GM19099 (cell line): ENCODE data around the gene CNOT2.

Source experiments
- POLR2A ChIP-seq: IDR thresholded peaks from 3 replicates; pipeline ENCODE4 v1.6.1; 2011; ENCODE audit warnings: low read depth; ENCODE audit not compliant: insufficient read length; ENCODE audit errors: extremely low read depth

Gene CNOT2

GRCh38 chr12:70242695-70243509 is at the start of gene CNOT2:
Gene CNOT2, plus strand, starts transcription at chr12:70243433. Its CDS starts 34,794 bp downstream, at chr12:70278227.
- peak; percentile 69 for TF ChIP-seq POLR2A

GRCh38 chr12:70194076-70194475 is 49.2 kb upstream of the CNOT2 start:
- no peak for TF ChIP-seq POLR2A

- no peak for TF ChIP-seq POLR2A
These were observed 46.4 kb upstream of the CNOT2 start for GRCh38 chr12:70196811-70197281.

GRCh38 chr12:70197345-70197744 is 45.9 kb upstream of the CNOT2 start:
- no peak for TF ChIP-seq POLR2A

- TF ChIP-seq POLR2A: no peak
These were observed 29.5 kb upstream of the CNOT2 start for GRCh38 chr12:70213707-70214106.

- TF ChIP-seq POLR2A: no peak
These were observed 28.1 kb upstream of the CNOT2 start for GRCh38 chr12:70214972-70215617.

GRCh38 chr12:70217416-70217815 is 25.8 kb upstream of the CNOT2 start:
- no peak for TF ChIP-seq POLR2A

GRCh38 chr12:70221626-70222025 is 21.6 kb upstream of the CNOT2 start:
- TF ChIP-seq POLR2A: no peak

GRCh38 chr12:70227911-70228310 is 15.3 kb upstream of the CNOT2 start:
- no peak for TF ChIP-seq POLR2A

- no peak for TF ChIP-seq POLR2A
These were observed 12.2 kb upstream of the CNOT2 start for GRCh38 chr12:70230934-70231606.

- TF ChIP-seq POLR2A: no peak
These were observed 6.2 kb upstream of the CNOT2 start for GRCh38 chr12:70236990-70237389.

- TF ChIP-seq POLR2A: no peak
These were observed 2.6 kb upstream of the CNOT2 start for GRCh38 chr12:70240673-70241072.

- no peak for TF ChIP-seq POLR2A
These were observed 1.4 kb upstream of the CNOT2 start for GRCh38 chr12:70241845-70242244.

GRCh38 chr12:70243510-70244371 is 508 bp downstream of the CNOT2 start:
- peak; percentile 49 for TF ChIP-seq POLR2A

GRCh38 chr12:70244409-70244808 is 1.2 kb downstream of the CNOT2 start:
- TF ChIP-seq POLR2A: no peak
